KMS-11 (cell line): Measurements from ENCODE around the gene NCAM1.

Source experiments
- H2AFZ ChIP-seq: fragments of 200-600 bp; sonication (generic); 2 replicates; pipeline ENCODE4 v1.6.1; 2016; ENCODE audit warnings: antibody characterized with exemption, mixed run types, low read depth
- H3K27ac ChIP-seq: fragments of 200-600 bp; sonication (generic); 2 replicates; pipeline ENCODE4 v1.6.1; 2016; ENCODE audit warnings: mild to moderate bottlenecking, mixed run types
- H3K27me3 ChIP-seq: fragments of 200-600 bp; sonication (generic); 2 replicates; pipeline ENCODE4 v1.6.1; 2017; ENCODE audit warnings: mild to moderate bottlenecking, low read depth, mixed run types, moderate library complexity; ENCODE audit not compliant: insufficient read depth
- H3K36me3 ChIP-seq: fragments of 200-600 bp; sonication (generic); 2 replicates; pipeline ENCODE4 v1.6.1; 2017; ENCODE audit warnings: mild to moderate bottlenecking, mixed run types; ENCODE audit not compliant: insufficient read depth
- H3K4me1 ChIP-seq: fragments of 200-600 bp; sonication (generic); 2 replicates; pipeline ENCODE4 v1.6.1; 2016; ENCODE audit warnings: mild to moderate bottlenecking, low read depth, mixed run types; ENCODE audit not compliant: poor library complexity, severe bottlenecking
- H3K4me2 ChIP-seq: fragments of 200-600 bp; sonication (generic); 2 replicates; pipeline ENCODE4 v1.7.0; 2016; ENCODE audit warnings: mild to moderate bottlenecking, mixed run types
- H3K4me3 ChIP-seq: fragments of 200-600 bp; sonication (generic); IDR thresholded peaks from 2 replicates; pipeline ENCODE4 v1.6.1; 2017; ENCODE audit warnings: low read depth, low read length, mixed read lengths; ENCODE audit not compliant: insufficient read depth
- H3K79me2 ChIP-seq: fragments of 200-600 bp; sonication (generic); 2 replicates; pipeline ENCODE4 v1.6.1; 2016; ENCODE audit warnings: low read depth, mixed run types; ENCODE audit not compliant: insufficient read depth
- H3K9ac ChIP-seq: fragments of 200-600 bp; sonication (generic); 2 replicates; pipeline ENCODE4 v1.6.1; 2016; ENCODE audit warnings: mild to moderate bottlenecking, mixed run types
- H4K20me1 ChIP-seq: fragments of 200-600 bp; sonication (generic); 2 replicates; pipeline ENCODE4 v1.6.1; 2016; ENCODE audit warnings: mild to moderate bottlenecking, mixed run types; ENCODE audit not compliant: insufficient read depth
- CTCF ChIP-seq: fragments of 200-600 bp; sonication (generic); conservative IDR thresholded peaks from 2 replicates; pipeline ENCODE4 v1.6.1; 2017; ENCODE audit warnings: low read depth, mild to moderate bottlenecking, antibody characterized with exemption, low read length, moderate library complexity, mixed read lengths

NCAM1 gene

DNA sequence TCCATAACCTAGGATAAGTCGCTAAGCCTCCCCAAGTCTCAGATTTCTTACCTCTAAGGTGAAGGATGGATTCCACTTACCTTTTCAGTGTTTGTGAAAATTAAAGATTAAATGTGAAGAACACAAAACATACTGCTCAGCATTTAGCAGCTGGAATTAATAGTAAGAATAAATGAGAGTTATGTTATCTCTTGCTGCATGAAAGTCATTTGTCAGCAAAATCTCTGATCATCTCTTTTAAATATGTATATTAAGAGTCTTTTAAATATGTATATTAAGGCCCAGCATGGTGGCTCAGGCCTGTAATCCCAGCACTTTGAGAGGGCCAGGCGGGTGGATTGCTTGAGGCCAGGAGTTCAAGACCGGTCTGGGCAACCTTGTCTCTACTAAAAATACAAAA lies 280.8 kb downstream of the NCAM1 start:
- no peak overlapping the region for H3K4me2 ChIP-seq
- no peaks in the 10 kb centered on the region for H3K79me2 ChIP-seq
- H3K9ac ChIP-seq = no peak overlapping the region
- H2AFZ ChIP-seq = no peak overlapping the region
- no peaks in the 10 kb centered on the region for H3K36me3 ChIP-seq
- no peak for TF ChIP-seq CTCF
- no peaks in the 10 kb centered on the region for H4K20me1 ChIP-seq
- no peaks in the 10 kb centered on the region for H3K27me3 ChIP-seq
- H3K4me1 ChIP-seq = no peaks in the 10 kb centered on the region
- no peak overlapping the region for H3K4me3 ChIP-seq
- H3K27ac ChIP-seq = no peak overlapping the region

GRCh38 chr11:113242767-113243397 lies 281.7 kb downstream of the NCAM1 start:
- Histone ChIP-seq H4K20me1 (no peaks in the 10 kb centered on the region), H3K9ac (no peak overlapping the region), H3K36me3 (no peaks in the 10 kb centered on the region), H3K4me1 (no peaks in the 10 kb centered on the region), H3K4me2 (no peak overlapping the region), H3K79me2 (no peaks in the 10 kb centered on the region), H3K27ac (no peak overlapping the region), H2AFZ (no peak overlapping the region), H3K4me3 (no peak overlapping the region), H3K27me3 (no peaks in the 10 kb centered on the region)
- no peak for TF ChIP-seq CTCF

- no peak overlapping the region for H3K27ac ChIP-seq
- no peak overlapping the region for H2AFZ ChIP-seq
- no peak for TF ChIP-seq CTCF
- H3K4me1 ChIP-seq = no peaks in the 10 kb centered on the region
- no peaks in the 10 kb centered on the region for H3K36me3 ChIP-seq
- H3K79me2 ChIP-seq = no peaks in the 10 kb centered on the region
- no peak overlapping the region for H3K9ac ChIP-seq
- no peaks in the 10 kb centered on the region for H4K20me1 ChIP-seq
- no peak overlapping the region for H3K4me2 ChIP-seq
- H3K27me3 ChIP-seq = no peaks in the 10 kb centered on the region
- H3K4me3 ChIP-seq = no peak overlapping the region
These were observed 282.5 kb downstream of the NCAM1 start for GRCh38 chr11:113243696-113244095.

GRCh38 chr11:113245216-113245615 lies 284.0 kb downstream of the NCAM1 start:
- no peak overlapping the region for H3K4me2 ChIP-seq
- no peak overlapping the region for H3K9ac ChIP-seq

More at GRCh38 chr11:113245216-113245615, 284.0 kb downstream of the NCAM1 start:
- Histone ChIP-seq H3K36me3 (no peaks in the 10 kb centered on the region), H3K79me2 (no peaks in the 10 kb centered on the region), H3K4me1 (no peaks in the 10 kb centered on the region), H3K4me3 (no peak overlapping the region), H3K27ac (no peak overlapping the region), H4K20me1 (no peaks in the 10 kb centered on the region), H3K27me3 (no peaks in the 10 kb centered on the region), H2AFZ (no peak overlapping the region)
- TF ChIP-seq CTCF = no peak
